Measurements from ENCODE around the gene RFPL3.
"Not testable (repeated sequence)": the region's sequence is repeated elsewhere in the genome, so short reads cannot be mapped to it uniquely, and the experiment has no call there.

The RFPL3 gene

DNA sequence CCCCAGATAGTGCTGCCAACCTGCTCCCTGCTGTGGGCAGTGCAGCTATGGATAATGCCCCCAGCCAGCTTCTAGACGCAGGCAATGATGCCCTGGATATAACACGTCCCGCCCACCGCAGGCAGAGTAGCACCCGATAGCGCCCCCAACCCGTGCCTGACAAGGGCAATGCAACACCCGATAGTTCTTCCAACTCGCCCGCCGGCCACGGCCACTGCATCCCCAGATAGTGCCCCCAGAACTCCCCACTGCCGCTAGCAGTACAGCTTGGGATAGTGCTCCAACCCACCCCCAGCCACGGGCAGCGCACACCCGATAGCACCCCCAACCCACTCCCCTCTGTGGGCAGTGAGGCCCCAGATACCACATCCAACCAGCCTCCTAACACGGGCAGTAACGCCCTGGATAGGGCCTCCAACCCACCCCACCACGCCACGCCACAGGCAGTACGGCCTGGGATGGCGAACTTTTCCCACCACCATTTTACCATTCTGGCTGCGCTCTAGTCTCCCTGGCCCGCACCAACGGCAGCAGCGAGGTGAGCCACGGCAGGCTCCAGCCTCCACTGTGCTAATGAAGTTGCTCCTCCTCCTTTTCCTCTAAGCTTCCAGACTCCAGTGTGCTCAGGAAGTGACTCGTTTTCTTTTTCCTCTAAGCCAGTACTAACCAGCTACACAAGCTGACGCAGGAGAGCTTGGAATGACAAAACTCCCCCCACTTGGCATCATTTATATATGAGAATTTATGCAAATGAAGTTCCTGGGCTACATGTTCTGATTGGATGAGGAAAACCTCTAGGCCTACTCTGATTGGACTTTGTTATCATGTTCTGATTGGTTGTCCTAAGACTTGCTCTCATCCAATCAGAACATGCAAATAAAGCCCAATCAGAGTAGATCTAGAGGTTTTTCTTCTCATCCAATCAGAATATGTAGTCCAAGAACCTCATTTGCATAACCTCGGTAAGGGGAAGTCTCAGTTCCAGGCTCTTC, 3.0 kb upstream of the RFPL3 start:
- DNase-seq: no peak

- no peak for DNase-seq
These were observed 1.9 kb upstream of the RFPL3 start for GRCh38 chr22:32355760-32356159.

GRCh38 chr22:32360096-32360495, 2.4 kb downstream of the RFPL3 start:
- DNase-seq: not testable (repeated sequence)

- DNase-seq: no peak
These were observed 3.6 kb downstream of the RFPL3 start for GRCh38 chr22:32361257-32361656.

GRCh38 chr22:32364210-32364609, 6.5 kb downstream of the RFPL3 start:
- DNase-seq: no peak

GRCh38 chr22:32375678-32376450, 18.2 kb downstream of the RFPL3 start:
- DNase-seq: no peak

DNA sequence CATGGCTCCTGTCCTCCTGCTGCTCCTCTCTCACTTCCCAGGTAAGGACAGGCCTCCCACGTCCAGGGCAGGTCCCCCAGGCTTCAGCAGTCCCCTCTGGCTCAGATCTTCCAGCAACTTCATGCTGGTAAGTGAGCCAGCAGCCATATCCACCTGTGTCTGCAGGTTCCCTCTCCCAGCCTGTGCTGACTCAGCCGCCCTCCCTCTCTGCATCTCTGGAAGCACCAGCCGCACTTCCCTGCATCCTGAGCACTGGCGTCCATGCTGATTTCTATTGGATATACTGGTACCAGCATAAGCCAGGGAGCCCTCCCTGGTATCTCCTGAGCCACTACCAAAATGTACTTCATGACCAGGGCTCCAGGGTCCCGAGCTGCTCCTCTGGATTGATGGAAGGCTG, 19.0 kb downstream of the RFPL3 start:
- no peak for DNase-seq

- DNase-seq: no peak
These were observed 21.1 kb downstream of the RFPL3 start for GRCh38 chr22:32378707-32379272.

GRCh38 chr22:32380991-32381390, 23.3 kb downstream of the RFPL3 start:
- DNase-seq: no peak

GRCh38 chr22:32385681-32386080, 28.0 kb downstream of the RFPL3 start:
- no peak for DNase-seq

DNA sequence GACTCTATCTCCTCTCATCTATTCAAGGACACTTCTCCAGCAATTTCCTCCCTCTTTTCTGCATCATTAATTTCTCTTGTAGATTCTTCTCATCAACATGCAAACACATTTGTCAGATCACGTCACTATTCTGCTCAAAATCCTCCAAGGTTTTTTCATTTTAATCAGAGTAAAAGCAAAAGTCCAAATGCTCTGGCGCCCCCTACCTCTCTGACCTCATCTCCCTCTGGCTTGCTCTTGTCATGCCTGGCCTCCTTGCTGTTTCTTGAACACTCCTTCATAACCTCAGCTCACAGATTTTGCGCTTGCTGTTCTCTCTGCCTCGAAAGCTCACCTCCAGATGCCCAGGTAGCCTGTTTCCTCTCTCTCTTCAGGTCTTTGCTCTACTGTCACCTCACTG, 32.0 kb downstream of the RFPL3 start:
- DNase-seq: no peak

GRCh38 chr22:32395107-32395506, 37.4 kb downstream of the RFPL3 start:
- DNase-seq: no peak

- no peak for DNase-seq
These were observed 38.6 kb downstream of the RFPL3 start for GRCh38 chr22:32396255-32396654.

DNA sequence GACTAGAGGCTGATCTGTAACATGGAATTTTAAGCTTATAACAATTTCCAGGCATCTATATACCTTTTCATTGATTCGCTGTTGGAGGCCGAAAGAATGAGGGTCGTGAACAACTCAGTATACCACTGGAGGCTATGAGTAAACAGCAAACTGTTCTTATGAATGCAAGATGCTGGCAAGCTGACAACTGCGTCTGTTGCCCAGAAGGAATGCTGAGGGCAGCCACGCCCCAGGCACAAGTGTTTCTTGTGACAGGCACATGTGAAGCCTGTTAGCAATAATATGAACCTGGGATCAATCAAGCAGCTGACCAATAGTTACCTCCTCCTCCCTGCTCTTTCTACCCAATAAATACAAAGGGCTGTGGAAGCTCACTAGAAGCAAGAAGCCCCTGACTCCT, 39.1 kb downstream of the RFPL3 start:
- no peak for DNase-seq

DNA sequence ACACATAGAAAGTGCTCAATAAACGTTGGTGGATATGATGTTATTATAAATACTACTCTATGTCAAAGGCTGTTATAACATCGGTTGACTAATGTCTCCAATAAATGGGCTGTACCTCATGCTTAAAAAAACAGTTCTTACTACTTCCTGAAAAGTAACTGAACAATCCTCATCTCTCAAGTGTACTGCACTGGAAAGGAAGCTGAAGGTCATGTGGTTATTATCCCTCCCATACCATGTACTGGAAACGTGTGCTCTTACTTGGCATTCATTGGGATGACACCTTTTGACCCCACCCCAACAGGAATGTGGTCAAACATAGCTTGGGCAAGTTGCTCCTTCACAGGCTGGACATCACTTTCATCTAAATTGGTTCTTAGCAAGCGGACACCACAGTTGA, 43.8 kb downstream of the RFPL3 start:
- DNase-seq: no peak

GRCh38 chr22:32404021-32404420, 46.4 kb downstream of the RFPL3 start:
- no peak for DNase-seq

GRCh38 chr22:32407312-32407711, 49.6 kb downstream of the RFPL3 start:
- DNase-seq: no peak

DNA sequence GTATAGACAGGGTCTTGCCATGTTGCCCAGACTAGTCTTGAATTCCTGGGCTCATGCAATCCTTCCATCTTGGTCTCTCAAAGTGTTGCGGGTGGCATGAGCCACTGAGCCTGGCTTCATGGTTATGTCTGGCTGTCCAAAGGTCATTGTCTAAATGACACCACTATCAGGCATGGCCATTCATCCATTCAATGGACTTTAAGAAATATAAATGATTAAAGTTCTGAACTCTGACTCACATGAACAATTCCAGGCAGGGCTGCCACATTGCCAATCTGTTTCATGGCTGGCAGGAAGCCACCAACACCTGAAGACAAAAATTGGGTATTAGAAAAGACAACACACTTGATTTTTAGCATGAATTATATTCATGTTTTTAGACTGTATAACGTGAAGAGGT, 50.3 kb downstream of the RFPL3 start:
- no peak for DNase-seq

GRCh38 chr22:32409977-32410376, 52.3 kb downstream of the RFPL3 start:
- no peak for DNase-seq

GRCh38 chr22:32410459-32410858, 52.8 kb downstream of the RFPL3 start:
- no peak for DNase-seq
